ENCODE results near the gene STK32A.

GRCh38 chr5:147309621-147310020 lies 74.8 kb downstream of the STK32A start:
- TF ChIP-seq CTCF (IDR thresholded peaks at IDR 0.05) (no peak), POLR2AphosphoS5 (IDR thresholded peaks at IDR 0.05) (no peak)
